HL-60 (cell line): ENCODE data around the gene TERT.

Experiments used
- GABPA ChIP-seq: IDR thresholded peaks from 2 replicates; pipeline ENCODE4 v1.6.1; 2012; ENCODE audit warnings: low read depth
- REST ChIP-seq: IDR thresholded peaks from 2 replicates; pipeline ENCODE4 v1.6.1; 2012; ENCODE audit warnings: low read depth; ENCODE audit not compliant: insufficient replicate concordance
- TF ChIP-seq, protein P1 (sequence below): IDR thresholded peaks from one replicate; pipeline ENCODE4 v1.5.1; 2011; ENCODE audit warnings: low read length, control low read depth, inconsistent platforms; ENCODE audit not compliant: insufficient read depth

DNA sequence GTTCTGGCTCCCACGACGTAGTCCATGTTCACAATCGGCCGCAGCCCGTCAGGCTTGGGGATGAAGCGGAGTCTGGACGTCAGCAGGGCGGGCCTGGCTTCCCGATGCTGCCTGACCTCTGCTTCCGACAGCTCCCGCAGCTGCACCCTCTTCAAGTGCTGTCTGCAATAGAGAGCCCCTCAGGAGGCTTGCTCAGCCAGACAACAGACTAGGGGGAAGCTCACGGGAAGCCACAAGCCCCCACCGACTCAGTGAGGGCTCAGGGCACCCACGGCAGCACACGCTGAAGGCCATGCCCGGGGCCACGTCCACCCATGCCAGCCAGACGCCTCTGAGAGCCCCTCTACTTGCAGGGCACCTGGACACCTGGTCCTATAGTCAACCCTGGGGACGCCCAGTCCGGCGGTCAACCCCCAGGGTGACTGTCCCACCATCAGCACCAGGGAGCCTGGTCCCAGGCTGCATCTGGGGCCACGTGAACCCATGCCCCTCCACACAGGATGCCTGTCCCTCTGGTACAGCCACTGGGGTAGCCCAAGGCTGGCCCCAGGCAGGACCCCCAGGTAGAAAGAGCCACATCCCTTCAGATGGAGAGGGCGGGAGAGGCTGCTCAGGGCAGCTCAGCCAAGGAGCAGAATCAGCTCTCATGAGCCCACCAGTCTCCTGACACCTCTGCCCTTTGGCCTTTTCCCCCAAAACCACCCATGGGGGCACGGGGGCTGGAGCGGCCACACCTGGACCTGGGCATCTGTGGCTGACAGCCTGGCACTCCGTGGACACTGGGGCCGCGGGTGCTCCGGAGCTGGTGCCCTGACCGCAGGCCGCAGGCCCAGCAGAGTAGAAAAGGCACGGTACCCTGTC is 14.5 kb downstream of the TERT start:
- TF ChIP-seq REST (no peak), GABPA (no peak)
- TF ChIP-seq, protein P1, sequence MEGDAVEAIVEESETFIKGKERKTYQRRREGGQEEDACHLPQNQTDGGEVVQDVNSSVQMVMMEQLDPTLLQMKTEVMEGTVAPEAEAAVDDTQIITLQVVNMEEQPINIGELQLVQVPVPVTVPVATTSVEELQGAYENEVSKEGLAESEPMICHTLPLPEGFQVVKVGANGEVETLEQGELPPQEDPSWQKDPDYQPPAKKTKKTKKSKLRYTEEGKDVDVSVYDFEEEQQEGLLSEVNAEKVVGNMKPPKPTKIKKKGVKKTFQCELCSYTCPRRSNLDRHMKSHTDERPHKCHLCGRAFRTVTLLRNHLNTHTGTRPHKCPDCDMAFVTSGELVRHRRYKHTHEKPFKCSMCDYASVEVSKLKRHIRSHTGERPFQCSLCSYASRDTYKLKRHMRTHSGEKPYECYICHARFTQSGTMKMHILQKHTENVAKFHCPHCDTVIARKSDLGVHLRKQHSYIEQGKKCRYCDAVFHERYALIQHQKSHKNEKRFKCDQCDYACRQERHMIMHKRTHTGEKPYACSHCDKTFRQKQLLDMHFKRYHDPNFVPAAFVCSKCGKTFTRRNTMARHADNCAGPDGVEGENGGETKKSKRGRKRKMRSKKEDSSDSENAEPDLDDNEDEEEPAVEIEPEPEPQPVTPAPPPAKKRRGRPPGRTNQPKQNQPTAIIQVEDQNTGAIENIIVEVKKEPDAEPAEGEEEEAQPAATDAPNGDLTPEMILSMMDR, result no peak
